ENCODE results near the gene TUBGCP3. TPM values are rescaled to one million over a fixed set of nuclear protein-coding genes. Genes with fewer than 3 reads are reported as not detected.
"Not testable (repeated sequence)": the region's sequence is repeated elsewhere in the genome, so short reads cannot be mapped to it uniquely, and the experiment has no call there.

TUBGCP3 gene
- total and polyA plus RNA-seq, 2 experiments from 2014 or later, result 12.8 to 40.2 TPM

- Histone ChIP-seq H3F3A (replicated peaks; ENCODE audit: low read depth) (no peaks in the 10 kb centered on the region), H3K27ac (ENCODE audit: low read depth) (no peak overlapping the region), H3K9me2 (ENCODE audit: insufficient read depth) (no peaks in the 10 kb centered on the region), H3K4me3 (no peak overlapping the region), H4K20me1 (replicated peaks; ENCODE audit: insufficient read depth) (no peaks in the 10 kb centered on the region; the same call in 1 of the 2 replicates), H3K36me3 (ENCODE audit: insufficient read depth) (no peaks in the 10 kb centered on the region; the same call in 1 of the 2 replicates), H3K27me3 (ENCODE audit: insufficient read depth) (no peaks in the 10 kb centered on the region), H3K79me2 (replicated peaks; ENCODE audit: insufficient read depth) (no peaks in the 10 kb centered on the region), H2AFZ (no peak overlapping the region), H3K4me2 (no peak overlapping the region), H3K4me1 (ENCODE audit: insufficient read depth) (no peaks in the 10 kb centered on the region)
- ATAC-seq, result no peak
- H3K4me3 Mint-ChIP-seq, result no peak overlapping the region
- TF ChIP-seq EZH2phosphoT487 (IDR thresholded peaks at IDR 0.05; ENCODE audit: unreplicated experiment) (no peak), JUNB (IDR thresholded peaks at IDR 0.05; ENCODE audit: unreplicated experiment) (no peak), ZNF114 (CRISPR knock-in tag; IDR thresholded peaks at IDR 0.05) (no peak), STAT1 (IDR thresholded peaks at IDR 0.05; ENCODE audit: unreplicated experiment) (no peak)
- TF ChIP-seq, protein P1, sequence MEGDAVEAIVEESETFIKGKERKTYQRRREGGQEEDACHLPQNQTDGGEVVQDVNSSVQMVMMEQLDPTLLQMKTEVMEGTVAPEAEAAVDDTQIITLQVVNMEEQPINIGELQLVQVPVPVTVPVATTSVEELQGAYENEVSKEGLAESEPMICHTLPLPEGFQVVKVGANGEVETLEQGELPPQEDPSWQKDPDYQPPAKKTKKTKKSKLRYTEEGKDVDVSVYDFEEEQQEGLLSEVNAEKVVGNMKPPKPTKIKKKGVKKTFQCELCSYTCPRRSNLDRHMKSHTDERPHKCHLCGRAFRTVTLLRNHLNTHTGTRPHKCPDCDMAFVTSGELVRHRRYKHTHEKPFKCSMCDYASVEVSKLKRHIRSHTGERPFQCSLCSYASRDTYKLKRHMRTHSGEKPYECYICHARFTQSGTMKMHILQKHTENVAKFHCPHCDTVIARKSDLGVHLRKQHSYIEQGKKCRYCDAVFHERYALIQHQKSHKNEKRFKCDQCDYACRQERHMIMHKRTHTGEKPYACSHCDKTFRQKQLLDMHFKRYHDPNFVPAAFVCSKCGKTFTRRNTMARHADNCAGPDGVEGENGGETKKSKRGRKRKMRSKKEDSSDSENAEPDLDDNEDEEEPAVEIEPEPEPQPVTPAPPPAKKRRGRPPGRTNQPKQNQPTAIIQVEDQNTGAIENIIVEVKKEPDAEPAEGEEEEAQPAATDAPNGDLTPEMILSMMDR (conservative IDR thresholded peaks at IDR 0.05; ENCODE audit: low read depth in 2 of 2), result no peak
- no peaks in the 10 kb centered on the region for H3K9me3 Mint-ChIP-seq
- H3K27ac Mint-ChIP-seq, result no peak overlapping the region
- no peak for DNase-seq (ENCODE audit: low spot score)
- no peaks in the 10 kb centered on the region for H3K4me1 Mint-ChIP-seq
- H3K27me3 Mint-ChIP-seq (ENCODE audit: insufficient read depth, low read depth, poor library complexity), result peaks cover 6% of the 10 kb centered on the region
- H3K36me3 Mint-ChIP-seq (ENCODE audit: low read depth), result peaks cover 15% of the 10 kb centered on the region
Observed at GRCh38 chr13:112489199-112489598, 98.8 kb downstream of the TUBGCP3 start.

GRCh38 chr13:112488343-112489050 lies 99.5 kb downstream of the TUBGCP3 start:
- H3K4me3 ChIP-seq; H3K9me2 ChIP-seq (ENCODE audit: insufficient read depth); H3F3A ChIP-seq (replicated peaks; ENCODE audit: low read depth); DNase-seq (ENCODE audit: low spot score); H3K27ac ChIP-seq (ENCODE audit: low read depth); H3K9me3 Mint-ChIP-seq; H3K27ac Mint-ChIP-seq; H3K4me1 ChIP-seq (ENCODE audit: insufficient read depth); H3K27me3 Mint-ChIP-seq (ENCODE audit: insufficient read depth, low read depth, poor library complexity); H3K27me3 ChIP-seq (ENCODE audit: insufficient read depth); H3K4me3 Mint-ChIP-seq; ATAC-seq; H3K4me2 ChIP-seq; H3K79me2 ChIP-seq (replicated peaks; ENCODE audit: insufficient read depth); H3K36me3 ChIP-seq (ENCODE audit: insufficient read depth); H2AFZ ChIP-seq; H4K20me1 ChIP-seq (replicated peaks; ENCODE audit: insufficient read depth); H3K4me1 Mint-ChIP-seq: not testable (repeated sequence)
- peaks cover 15% of the 10 kb centered on the region for H3K36me3 Mint-ChIP-seq (ENCODE audit: low read depth)

GRCh38 chr13:112487127-112487517 lies 100.8 kb downstream of the TUBGCP3 start:
- Histone ChIP-seq H3K27ac (ENCODE audit: low read depth) (no peak overlapping the region), H3K9me2 (ENCODE audit: insufficient read depth) (0 out of 2 replicates have a peak, but pooled peaks cover 3% of the 10 kb centered on the region), H2AFZ (no peak overlapping the region), H3K4me2 (no peak overlapping the region), H4K20me1 (replicated peaks; ENCODE audit: insufficient read depth) (no peaks in the 10 kb centered on the region; the same call in 1 of the 2 replicates), H3K36me3 (ENCODE audit: insufficient read depth) (no peaks in the 10 kb centered on the region; the same call in 1 of the 2 replicates), H3K4me1 (ENCODE audit: insufficient read depth) (no peaks in the 10 kb centered on the region), H3F3A (replicated peaks; ENCODE audit: low read depth) (no peaks in the 10 kb centered on the region), H3K79me2 (replicated peaks; ENCODE audit: insufficient read depth) (no peaks in the 10 kb centered on the region), H3K4me3 (no peak overlapping the region), H3K27me3 (ENCODE audit: insufficient read depth) (no peaks in the 10 kb centered on the region)
- Mint-ChIP-seq H3K9me3 (no peaks in the 10 kb centered on the region), H3K4me3 (no peak overlapping the region), H3K4me1 (no peaks in the 10 kb centered on the region), H3K27ac (no peak overlapping the region), H3K36me3 (ENCODE audit: low read depth) (peaks cover 18% of the 10 kb centered on the region), H3K27me3 (ENCODE audit: insufficient read depth, low read depth, poor library complexity) (peaks cover 5% of the 10 kb centered on the region)
- ATAC-seq (no peak), DNase-seq (ENCODE audit: low spot score) (no peak)
- no peak for TF ChIP-seq EZH2 (IDR thresholded peaks at IDR 0.05; ENCODE audit: low read depth, unreplicated experiment)
- no peak for TF ChIP-seq EZH2phosphoT487 (IDR thresholded peaks at IDR 0.05; ENCODE audit: unreplicated experiment)
- TF ChIP-seq, protein P1 (conservative IDR thresholded peaks at IDR 0.05; ENCODE audit: low read depth in 2 of 2), result no peak
- TF ChIP-seq JUNB (IDR thresholded peaks at IDR 0.05; ENCODE audit: unreplicated experiment), result no peak
- no peak for TF ChIP-seq CREB1 (CRISPR knock-in tag; IDR thresholded peaks at IDR 0.05; ENCODE audit: low read depth)
- TF ChIP-seq ZNF331 (CRISPR knock-in tag; IDR thresholded peaks at IDR 0.05; ENCODE audit: low read depth), result no peak
- TF ChIP-seq STAT1 (IDR thresholded peaks at IDR 0.05; ENCODE audit: unreplicated experiment), result no peak
- TF ChIP-seq POLR2AphosphoS5 (IDR thresholded peaks at IDR 0.05; ENCODE audit: low read depth), result no peak
